ENCODE results near the gene SPECC1.

DNA sequence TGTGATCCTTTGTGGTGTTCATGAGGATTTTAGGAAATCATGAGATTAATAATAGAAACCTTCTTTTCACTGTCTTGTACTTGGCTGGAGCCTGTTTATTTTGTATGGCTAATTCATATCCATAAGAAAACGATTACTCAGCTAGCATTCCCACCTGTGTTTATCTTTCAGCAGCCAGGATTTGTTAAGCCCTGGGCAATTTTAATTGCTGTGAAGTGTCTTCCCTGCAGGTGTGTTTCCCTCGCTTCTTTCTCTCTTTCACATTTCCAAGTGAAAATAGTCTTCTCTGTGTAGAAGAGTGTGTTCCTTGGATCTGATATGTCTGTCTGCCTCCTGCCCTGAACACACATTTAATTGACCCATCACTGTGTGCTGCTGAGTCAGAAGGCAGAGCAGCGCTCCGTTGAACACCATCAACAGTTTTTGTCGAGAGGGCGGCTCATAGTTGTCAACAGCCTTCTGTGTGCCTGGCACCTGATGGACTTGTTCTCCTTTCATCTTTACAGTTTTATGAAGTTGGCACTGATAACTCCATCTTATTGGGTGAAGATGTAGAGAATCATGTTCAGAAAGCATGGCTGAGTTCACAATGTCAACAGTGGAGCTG is 83.2 kb downstream of the SPECC1 start:
- TF ChIP-seq, protein P1, sequence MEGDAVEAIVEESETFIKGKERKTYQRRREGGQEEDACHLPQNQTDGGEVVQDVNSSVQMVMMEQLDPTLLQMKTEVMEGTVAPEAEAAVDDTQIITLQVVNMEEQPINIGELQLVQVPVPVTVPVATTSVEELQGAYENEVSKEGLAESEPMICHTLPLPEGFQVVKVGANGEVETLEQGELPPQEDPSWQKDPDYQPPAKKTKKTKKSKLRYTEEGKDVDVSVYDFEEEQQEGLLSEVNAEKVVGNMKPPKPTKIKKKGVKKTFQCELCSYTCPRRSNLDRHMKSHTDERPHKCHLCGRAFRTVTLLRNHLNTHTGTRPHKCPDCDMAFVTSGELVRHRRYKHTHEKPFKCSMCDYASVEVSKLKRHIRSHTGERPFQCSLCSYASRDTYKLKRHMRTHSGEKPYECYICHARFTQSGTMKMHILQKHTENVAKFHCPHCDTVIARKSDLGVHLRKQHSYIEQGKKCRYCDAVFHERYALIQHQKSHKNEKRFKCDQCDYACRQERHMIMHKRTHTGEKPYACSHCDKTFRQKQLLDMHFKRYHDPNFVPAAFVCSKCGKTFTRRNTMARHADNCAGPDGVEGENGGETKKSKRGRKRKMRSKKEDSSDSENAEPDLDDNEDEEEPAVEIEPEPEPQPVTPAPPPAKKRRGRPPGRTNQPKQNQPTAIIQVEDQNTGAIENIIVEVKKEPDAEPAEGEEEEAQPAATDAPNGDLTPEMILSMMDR (IDR thresholded peaks at IDR 0.05; ENCODE audit: insufficient read depth, low read length) = no peak
- no peak for TF ChIP-seq SPI1 (IDR thresholded peaks at IDR 0.05; ENCODE audit: borderline replicate concordance, low read depth)
- no peak for TF ChIP-seq POLR2AphosphoS5 (IDR thresholded peaks at IDR 0.05; ENCODE audit: low read depth)
- TF ChIP-seq, protein P2, sequence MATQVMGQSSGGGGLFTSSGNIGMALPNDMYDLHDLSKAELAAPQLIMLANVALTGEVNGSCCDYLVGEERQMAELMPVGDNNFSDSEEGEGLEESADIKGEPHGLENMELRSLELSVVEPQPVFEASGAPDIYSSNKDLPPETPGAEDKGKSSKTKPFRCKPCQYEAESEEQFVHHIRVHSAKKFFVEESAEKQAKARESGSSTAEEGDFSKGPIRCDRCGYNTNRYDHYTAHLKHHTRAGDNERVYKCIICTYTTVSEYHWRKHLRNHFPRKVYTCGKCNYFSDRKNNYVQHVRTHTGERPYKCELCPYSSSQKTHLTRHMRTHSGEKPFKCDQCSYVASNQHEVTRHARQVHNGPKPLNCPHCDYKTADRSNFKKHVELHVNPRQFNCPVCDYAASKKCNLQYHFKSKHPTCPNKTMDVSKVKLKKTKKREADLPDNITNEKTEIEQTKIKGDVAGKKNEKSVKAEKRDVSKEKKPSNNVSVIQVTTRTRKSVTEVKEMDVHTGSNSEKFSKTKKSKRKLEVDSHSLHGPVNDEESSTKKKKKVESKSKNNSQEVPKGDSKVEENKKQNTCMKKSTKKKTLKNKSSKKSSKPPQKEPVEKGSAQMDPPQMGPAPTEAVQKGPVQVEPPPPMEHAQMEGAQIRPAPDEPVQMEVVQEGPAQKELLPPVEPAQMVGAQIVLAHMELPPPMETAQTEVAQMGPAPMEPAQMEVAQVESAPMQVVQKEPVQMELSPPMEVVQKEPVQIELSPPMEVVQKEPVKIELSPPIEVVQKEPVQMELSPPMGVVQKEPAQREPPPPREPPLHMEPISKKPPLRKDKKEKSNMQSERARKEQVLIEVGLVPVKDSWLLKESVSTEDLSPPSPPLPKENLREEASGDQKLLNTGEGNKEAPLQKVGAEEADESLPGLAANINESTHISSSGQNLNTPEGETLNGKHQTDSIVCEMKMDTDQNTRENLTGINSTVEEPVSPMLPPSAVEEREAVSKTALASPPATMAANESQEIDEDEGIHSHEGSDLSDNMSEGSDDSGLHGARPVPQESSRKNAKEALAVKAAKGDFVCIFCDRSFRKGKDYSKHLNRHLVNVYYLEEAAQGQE (IDR thresholded peaks at IDR 0.05; ENCODE audit: insufficient replicate concordance, low read depth) = no peak
- no peak for TF ChIP-seq GABPA (IDR thresholded peaks at IDR 0.05; ENCODE audit: low read depth)

Measured in HL-60 (cell line).